NCI-H146 treated with DMSO at 0.1 percent for 48 hours (cell line): Measurements from ENCODE around the gene SLC39A5.
A peak's percentile ranks its signal among the peaks of the same experiment; 100 is the strongest.
"Not testable (repeated sequence)": the region's sequence is repeated elsewhere in the genome, so short reads cannot be mapped to it uniquely, and the experiment has no call there.

Source experiments
- DNase-seq: peaks from one replicate; lab custom pipeline; 2025; ENCODE audit not compliant: unreplicated experiment; lab: John Stamatoyannopoulos, UW

SLC39A5 gene

GRCh38 chr12:56229916-56230431 lies at the start of gene SLC39A5:
Gene SLC39A5 (plus strand): TSS chr12:56230051. CDS start chr12:56231275, 1,224 bp downstream.
- DNase-seq, result no peak

- no peak for DNase-seq
These were observed 42.9 kb upstream of the SLC39A5 start for GRCh38 chr12:56186957-56187356.

- no peak for DNase-seq
These were observed 41.6 kb upstream of the SLC39A5 start for GRCh38 chr12:56188131-56188777.

GRCh38 chr12:56188778-56189098 lies 41.1 kb upstream of the SLC39A5 start:
- DNase-seq, result peak; percentile 69

GRCh38 chr12:56189099-56189917 lies 40.5 kb upstream of the SLC39A5 start, which contains the start of gene SMARCC2:
Gene SMARCC2 (minus strand): TSS chr12:56189483. CDS start chr12:56189461, 22 bp downstream.
- DNase-seq, result peak; percentile 70

- DNase-seq, result peak; percentile 80
These were observed 39.7 kb upstream of the SLC39A5 start for GRCh38 chr12:56189918-56190694.

GRCh38 chr12:56190695-56191155 lies 39.1 kb upstream of the SLC39A5 start:
- DNase-seq, result no peak

- no peak for DNase-seq
These were observed 37.3 kb upstream of the SLC39A5 start for GRCh38 chr12:56192582-56192981.

GRCh38 chr12:56193025-56193578 lies 36.7 kb upstream of the SLC39A5 start:
- peak; percentile 89 for DNase-seq

- not testable (repeated sequence) for DNase-seq
These were observed 32.9 kb upstream of the SLC39A5 start for GRCh38 chr12:56196818-56197550.

- no peak for DNase-seq
These were observed 31.8 kb upstream of the SLC39A5 start for GRCh38 chr12:56197921-56198635.

GRCh38 chr12:56198836-56199235 lies 31.0 kb upstream of the SLC39A5 start:
- DNase-seq, result no peak

- DNase-seq, result no peak
These were observed 27.5 kb upstream of the SLC39A5 start for GRCh38 chr12:56202366-56202765.

- no peak for DNase-seq
These were observed 27.0 kb upstream of the SLC39A5 start for GRCh38 chr12:56202838-56203237.

- no peak for DNase-seq
These were observed 25.6 kb upstream of the SLC39A5 start for GRCh38 chr12:56204275-56204674.

GRCh38 chr12:56205445-56205844 lies 24.4 kb upstream of the SLC39A5 start:
- no peak for DNase-seq

- no peak for DNase-seq
These were observed 23.2 kb upstream of the SLC39A5 start for GRCh38 chr12:56206452-56207166.

- DNase-seq, result no peak
These were observed 21.8 kb upstream of the SLC39A5 start for GRCh38 chr12:56208006-56208405.

GRCh38 chr12:56212361-56212760 lies 17.5 kb upstream of the SLC39A5 start:
- DNase-seq, result no peak
